ENCODE measurements around the gene C1QTNF3. TPM values are rescaled to one million over a fixed set of nuclear protein-coding genes. Genes with fewer than 3 reads are reported as not detected.

The C1QTNF3 gene
- total RNA-seq, 1 experiment from 2014 or later: 16.1 TPM

- no peak overlapping the region for H3K27ac ChIP-seq
- H3K4me1 ChIP-seq: no peaks in the 10 kb centered on the region
- 0 out of 2 replicates have a peak, but pooled peaks cover 5% of the 10 kb centered on the region for H3K27me3 ChIP-seq
- no peaks in the 10 kb centered on the region; the same call in 1 of the 2 replicates for H3K9me3 ChIP-seq (replicated peaks)
- no peak for DNase-seq
- H3K4me3 ChIP-seq: no peak overlapping the region
- no peaks in the 10 kb centered on the region for H3K36me3 ChIP-seq
Measured at GRCh38 chr5:33978306-33978705, 64.7 kb downstream of the C1QTNF3 start.

- no peaks in the 10 kb centered on the region for H3K36me3 ChIP-seq
- 0 out of 2 replicates have a peak, but pooled peaks cover 5% of the 10 kb centered on the region for H3K27me3 ChIP-seq
- no peak overlapping the region for H3K4me3 ChIP-seq
- H3K27ac ChIP-seq: no peak overlapping the region
- H3K9me3 ChIP-seq (replicated peaks): no peaks in the 10 kb centered on the region; the same call in 1 of the 2 replicates
- no peak for DNase-seq
- no peaks in the 10 kb centered on the region for H3K4me1 ChIP-seq
Measured at GRCh38 chr5:33976307-33976706, 66.7 kb downstream of the C1QTNF3 start.

DNA sequence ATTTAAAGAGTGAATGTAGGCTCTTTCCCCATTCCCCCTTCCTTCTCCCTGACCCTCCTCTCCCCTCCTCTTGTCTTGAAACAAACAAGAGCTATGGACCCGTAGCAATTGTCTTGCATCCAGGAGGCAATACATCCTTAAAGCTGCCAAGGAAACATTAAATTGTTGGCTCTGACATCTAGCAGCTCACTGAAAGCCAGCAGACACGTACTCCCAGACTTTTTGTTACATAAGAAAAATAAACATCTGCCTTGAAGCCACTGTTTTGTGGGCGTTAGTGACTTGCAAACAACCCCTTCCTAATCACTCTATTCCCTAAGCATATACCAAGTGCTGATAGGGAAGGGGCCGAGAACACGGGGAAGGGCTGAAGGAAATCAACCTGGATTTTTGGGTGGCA is 67.2 kb downstream of the C1QTNF3 start:
- H3K27ac ChIP-seq: no peak overlapping the region

GRCh38 chr5:33973271-33973670 is 69.7 kb downstream of the C1QTNF3 start:
- Histone ChIP-seq H3K4me1 (no peaks in the 10 kb centered on the region), H3K27me3 (no peaks in the 10 kb centered on the region), H3K9me3 (replicated peaks) (no peaks in the 10 kb centered on the region; the same call in 1 of the 2 replicates), H3K27ac (no peak overlapping the region), H3K36me3 (no peaks in the 10 kb centered on the region), H3K4me3 (no peak overlapping the region)
- DNase-seq: no peak

More for the DNA sequence above, 67.2 kb downstream of the C1QTNF3 start:
- H3K27me3 ChIP-seq: 0 out of 2 replicates have a peak, but pooled peaks cover 5% of the 10 kb centered on the region
- H3K4me3 ChIP-seq: no peak overlapping the region
- DNase-seq: no peak
- no peaks in the 10 kb centered on the region for H3K36me3 ChIP-seq
- H3K9me3 ChIP-seq (replicated peaks): no peaks in the 10 kb centered on the region; the same call in 1 of the 2 replicates
- H3K4me1 ChIP-seq: no peaks in the 10 kb centered on the region

DNA sequence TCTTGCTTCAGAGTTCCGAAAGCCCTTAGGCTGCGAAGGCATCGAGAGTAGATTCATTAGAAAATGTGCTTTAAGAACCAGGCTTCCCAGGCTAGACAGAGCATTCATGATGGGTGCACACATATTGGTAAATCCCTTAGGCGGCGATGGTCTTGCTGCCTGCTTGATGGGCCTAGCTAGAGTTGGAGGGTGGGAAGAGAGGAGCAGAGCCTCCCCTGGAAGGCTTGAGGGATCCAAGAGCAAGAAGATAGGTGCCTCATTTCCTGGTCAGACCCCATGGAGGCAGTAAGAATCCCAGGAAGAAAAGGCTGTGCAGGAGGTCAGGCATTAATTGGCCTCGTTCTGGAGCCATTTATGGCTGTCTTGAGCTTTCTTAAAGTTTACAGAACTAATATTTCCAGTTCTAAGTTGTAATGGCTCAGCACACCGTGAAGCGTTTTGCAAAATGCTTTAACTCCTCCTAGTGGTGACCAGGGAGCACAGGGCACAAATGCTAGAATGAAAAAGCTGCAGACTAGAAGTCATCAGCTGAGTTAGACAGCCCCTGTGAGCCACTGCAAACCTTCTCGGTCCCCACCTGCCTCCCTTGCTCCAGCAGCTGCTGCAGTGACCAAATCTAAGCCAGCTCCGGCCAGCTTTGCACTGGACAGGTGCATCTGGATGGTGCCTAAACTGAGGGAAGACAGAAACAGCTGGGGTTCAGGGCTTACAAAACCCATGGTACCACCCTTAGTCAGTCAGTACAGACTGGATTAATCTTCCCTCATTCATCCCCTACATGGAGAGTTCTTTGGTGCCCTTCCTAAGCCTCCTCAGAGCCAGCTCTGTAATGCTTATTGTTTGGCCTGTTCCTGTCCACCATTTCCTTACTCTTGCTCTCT is 73.2 kb downstream of the C1QTNF3 start:
- no peaks in the 10 kb centered on the region for H3K36me3 ChIP-seq
- no peaks in the 10 kb centered on the region; the same call in 1 of the 2 replicates for H3K9me3 ChIP-seq (replicated peaks)
- no peak overlapping the region for H3K27ac ChIP-seq
- H3K27me3 ChIP-seq: no peaks in the 10 kb centered on the region
- DNase-seq: peak; percentile 35 to 73
- no peaks in the 10 kb centered on the region for H3K4me1 ChIP-seq
- no peak overlapping the region for H3K4me3 ChIP-seq

GRCh38 chr5:33968211-33969005 is 74.6 kb downstream of the C1QTNF3 start:
- no peak overlapping the region for H3K27ac ChIP-seq
- H3K27me3 ChIP-seq: no peaks in the 10 kb centered on the region
- no peaks in the 10 kb centered on the region for H3K4me1 ChIP-seq
- DNase-seq: no peak
- H3K36me3 ChIP-seq: no peaks in the 10 kb centered on the region
- H3K4me3 ChIP-seq: no peak overlapping the region
- H3K9me3 ChIP-seq (replicated peaks): no peaks in the 10 kb centered on the region; the same call in 1 of the 2 replicates

Other genes with a start within 250 kb of the C1QTNF3 start
- 16.8 and 17.5 TPM in 2 replicates for gene ADAMTS12, start 151.2 kb downstream of the C1QTNF3 start, total RNA-seq (2014; rRNA removed; shearing (Covaris generic))
- not detected in 2 replicates for gene RXFP3, start 106.8 kb downstream of the C1QTNF3 start, total RNA-seq (2014; rRNA removed; shearing (Covaris generic))
- gene SLC45A2, start 58.5 kb downstream of the C1QTNF3 start, total RNA-seq (2014; rRNA removed; shearing (Covaris generic)): not detected in 2 replicates
- gene AMACR, start 35.2 kb downstream of the C1QTNF3 start, total RNA-seq (2014; rRNA removed; shearing (Covaris generic)): 7.4 and 9.5 TPM in 2 replicates